Stimulated activated CD8-positive, alpha-beta memory T cell treated with anti-CD3 and anti-CD28 coated beads, Interleukin-7, amount 100 ng/mL, for 48 hours (primary cell): ENCODE data around the gene GOLGA1.
"Not testable (repeated sequence)": the region's sequence is repeated elsewhere in the genome, so short reads cannot be mapped to it uniquely, and the experiment has no call there.

Experiments used
- DNase-seq, 2 donors: peaks; one replicate each; pipeline ENCODE4 v3.0.0-alpha.2; 2020; ENCODE audit warnings: low read depth in 1 of 2; ENCODE audit errors: extremely low read depth in 1 of 2

Gene GOLGA1

DNA sequence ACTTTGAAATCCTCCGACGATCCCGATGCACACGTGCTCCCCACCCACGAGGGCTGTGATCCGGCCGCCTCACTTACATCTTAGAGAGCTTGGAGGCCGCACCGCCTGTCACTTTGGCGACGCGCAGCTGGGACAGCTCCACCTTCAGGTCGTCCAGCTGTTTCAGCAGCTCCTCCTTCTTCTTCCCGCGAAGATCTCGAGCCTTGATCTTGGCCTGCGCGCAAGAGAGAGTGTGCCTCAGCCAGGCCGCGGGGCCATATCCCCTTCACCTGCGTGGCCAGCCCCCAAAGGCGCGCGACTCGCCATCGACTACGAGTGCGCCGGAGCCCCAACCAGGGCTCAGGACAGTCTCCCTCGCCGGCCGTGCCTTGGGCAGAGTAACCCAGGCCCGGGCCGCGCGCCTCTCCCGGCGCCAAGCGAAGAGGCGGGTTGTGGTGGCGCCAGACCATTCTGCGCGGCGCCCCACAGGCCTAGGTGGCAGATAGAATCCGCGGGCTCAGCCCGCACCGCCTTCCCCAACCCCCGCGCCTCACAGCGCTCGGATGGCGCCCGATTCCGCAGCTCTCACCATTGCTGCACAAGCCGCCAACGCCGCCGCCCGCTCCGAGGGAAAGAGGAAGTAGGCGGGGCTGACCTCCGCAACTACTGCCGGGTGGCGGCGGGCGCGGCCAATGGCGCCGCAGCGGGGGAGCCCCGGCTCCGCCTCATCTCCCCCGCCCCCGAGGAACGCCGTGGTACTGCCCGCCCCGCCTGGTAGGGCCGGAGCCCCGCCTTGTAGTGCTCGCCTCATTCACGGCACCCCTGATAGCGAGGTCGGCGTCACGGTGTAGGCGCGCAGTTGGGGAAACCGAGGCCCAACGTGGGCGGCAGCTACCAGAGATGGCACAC, 79.3 kb downstream of the GOLGA1 start, which contains the start of the genes ARPC5L and RPL35:
Gene ARPC5L, plus strand, starts transcription at position 789 of the 888 bp plus-strand sequence. CDS start 7,161 bp downstream, outside the sequence.
Gene RPL35, minus strand, starts transcription at position 616 of the 888 bp plus-strand sequence. Its CDS starts 45 bp downstream, at position 571.
- peak; percentile 93 for DNase-seq

DNA sequence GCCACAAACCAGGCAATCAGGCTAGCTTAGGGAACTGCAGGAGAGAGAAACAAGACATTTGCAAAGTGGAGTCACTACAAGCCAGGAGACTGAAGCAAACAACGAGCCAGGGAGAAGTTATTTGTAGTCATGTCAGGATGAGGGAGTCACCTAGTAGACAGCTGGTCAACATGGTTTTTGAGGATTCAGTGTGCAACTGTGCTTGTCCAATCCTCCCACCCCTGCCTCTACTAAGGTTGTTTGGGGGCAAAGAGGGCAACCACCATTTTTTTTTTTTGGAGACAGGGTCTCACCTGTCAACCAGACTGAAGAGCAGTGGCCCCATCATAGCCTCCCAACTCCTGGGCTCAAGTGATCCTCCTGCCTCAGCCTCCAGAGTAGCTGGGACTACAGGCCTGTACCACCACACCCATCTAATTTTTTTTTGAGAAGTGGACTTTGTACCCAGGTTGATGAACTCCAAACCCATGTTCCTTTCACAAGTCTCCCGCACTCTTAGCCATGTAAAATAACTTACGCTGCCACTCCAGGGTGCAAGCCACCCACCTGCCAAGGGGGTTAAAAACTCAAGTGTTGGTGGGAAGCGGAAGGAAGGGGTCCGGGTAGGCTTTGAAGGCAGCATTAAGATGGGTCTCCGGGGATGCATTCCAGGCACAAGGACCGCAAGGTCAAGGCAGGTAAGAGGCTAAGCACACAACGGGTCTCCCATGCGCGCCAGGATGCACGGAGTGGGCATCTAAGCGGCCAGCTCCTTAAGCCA, 80.1 kb downstream of the GOLGA1 start:
- DNase-seq, result no peak

DNA sequence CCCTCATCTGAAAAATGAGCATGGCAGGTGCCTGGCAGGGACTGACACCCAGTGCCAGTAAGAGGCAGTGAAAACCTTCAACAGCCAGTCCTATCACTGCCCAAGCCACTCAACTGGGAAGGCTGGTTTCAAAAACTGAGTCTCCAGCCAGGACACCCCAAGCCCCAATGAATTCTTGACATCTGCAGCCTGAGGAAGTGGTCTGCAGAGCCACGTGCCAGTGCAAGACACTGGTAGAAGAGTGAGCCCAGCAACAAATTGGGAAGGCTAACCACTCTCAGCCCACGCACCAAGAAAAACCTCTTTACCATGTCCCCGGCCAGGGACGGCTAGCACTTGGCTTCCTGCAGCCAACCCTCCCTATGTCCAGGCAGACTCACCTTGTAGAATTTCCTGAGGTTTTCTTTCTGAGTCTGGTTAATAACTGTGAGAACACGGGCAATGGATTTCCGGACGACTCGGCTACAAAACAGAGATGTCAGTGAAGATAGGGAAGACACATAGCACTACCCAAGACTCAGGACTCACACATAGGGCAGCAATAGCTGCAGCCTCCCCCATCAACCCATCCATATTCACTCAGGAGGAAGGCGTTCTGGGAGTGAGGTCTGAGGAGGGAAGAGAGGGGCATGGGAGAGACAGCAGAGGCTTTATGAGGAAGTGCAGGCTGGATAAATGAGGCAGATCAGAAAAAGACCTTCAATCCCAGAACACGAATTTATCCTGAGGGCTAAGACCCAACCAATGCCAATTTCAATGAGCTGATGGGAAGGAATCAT, 80.9 kb downstream of the GOLGA1 start:
- DNase-seq, result no peak

DNA sequence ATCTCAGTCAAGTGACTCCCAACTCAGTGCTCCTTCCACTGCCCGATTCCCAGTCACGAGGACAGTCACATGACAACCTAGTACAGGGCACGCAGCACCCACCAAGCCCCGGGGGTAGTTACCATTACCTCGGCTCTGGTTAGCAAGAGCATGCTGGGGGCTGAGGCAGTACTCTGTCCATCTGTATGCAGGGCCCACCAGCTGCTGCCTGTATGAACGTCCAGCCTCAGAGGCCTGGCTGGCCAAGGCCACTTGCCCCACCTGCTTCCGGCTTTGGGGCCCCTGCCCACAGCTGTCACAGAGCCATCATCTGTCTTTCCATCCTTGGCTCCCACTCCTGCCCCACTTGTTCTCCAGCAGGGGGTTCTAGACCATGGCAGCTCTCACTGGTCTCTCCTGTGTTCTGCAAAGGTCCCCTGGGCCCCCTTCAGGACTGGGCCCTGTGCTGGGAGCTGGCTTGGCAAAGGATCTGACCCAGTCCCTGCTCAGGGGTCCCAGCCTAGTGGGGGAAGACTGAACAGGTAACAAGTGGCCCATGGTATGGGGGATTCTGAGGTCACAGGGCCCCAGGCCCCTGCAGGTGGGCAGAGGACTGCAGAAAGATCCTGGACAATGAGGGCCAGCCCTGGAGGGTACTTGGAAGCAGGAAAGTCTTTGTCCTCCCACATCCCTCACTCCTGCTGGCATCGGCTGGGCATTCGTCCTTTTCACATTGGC, 82.4 kb downstream of the GOLGA1 start:
- DNase-seq, result no peak

DNA sequence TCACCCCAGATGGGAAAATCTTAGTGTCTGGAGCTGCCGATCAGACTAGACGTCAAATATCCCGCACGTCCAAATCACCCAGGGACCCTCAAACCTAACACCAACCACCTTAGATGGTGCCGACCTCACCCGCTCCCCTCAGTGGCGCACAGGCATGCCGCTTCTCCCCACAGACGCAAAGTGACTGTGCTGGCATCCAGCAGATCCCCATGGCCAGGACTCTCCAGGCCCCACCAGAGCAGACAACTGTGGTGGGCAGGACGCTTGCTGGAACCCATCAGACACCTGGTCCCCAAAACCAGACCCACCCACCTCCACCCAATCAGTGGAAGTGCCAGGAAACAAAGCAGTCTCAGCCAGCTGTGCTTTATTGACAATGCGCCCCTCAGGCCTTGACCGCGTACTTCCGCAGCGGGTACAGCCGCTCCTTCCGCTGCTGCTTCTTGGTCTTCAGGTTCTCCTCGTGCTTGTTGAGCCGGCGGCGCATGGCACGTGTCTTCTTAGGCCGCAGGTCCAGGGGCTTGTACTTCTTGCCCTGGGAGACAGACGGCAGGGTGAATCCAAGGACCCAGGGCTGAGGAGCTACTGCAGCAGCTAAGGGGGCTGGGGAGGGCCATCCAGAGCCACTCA, 83.2 kb downstream of the GOLGA1 start:
- no peak for DNase-seq

DNA sequence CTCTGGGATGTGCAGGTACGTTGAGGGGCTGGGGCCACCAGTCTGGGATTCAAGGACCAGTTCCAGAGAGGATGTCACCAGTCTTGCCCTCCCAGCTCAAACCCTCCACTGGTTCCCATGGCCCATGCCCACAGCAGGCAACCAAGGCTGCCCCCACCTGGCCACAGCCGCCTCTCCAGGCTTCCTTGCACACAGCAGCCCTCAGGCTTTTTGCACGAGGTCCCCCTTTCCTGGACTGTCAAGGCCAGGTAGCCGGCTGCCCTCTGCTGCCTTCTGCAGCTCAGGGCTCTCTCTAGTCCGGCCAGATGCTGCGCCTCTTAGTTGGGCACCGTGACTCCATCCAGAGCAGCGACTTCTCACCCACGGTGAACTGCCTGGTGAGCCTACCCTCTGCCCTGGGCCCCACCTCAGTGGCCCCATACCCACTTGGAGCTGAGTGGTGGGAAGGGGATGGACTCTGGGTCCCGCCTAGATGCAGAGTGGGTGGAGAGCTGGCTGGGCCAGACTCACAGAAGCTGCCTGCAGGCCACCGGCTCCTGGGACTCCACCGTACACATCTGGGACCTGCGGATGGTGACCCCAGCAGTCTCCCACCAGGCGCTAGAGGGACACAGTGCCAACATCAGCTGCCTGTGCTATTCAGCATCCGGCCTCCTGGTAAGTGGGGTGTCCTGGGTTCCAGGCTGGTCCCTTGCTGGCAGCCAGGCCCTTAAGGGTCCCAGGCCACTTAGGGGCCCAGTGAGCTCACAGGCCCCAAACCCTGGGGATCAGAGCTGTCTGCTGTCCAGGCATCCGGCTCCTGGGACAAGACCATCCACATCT, 84.7 kb downstream of the GOLGA1 start:
- DNase-seq, result no peak

DNA sequence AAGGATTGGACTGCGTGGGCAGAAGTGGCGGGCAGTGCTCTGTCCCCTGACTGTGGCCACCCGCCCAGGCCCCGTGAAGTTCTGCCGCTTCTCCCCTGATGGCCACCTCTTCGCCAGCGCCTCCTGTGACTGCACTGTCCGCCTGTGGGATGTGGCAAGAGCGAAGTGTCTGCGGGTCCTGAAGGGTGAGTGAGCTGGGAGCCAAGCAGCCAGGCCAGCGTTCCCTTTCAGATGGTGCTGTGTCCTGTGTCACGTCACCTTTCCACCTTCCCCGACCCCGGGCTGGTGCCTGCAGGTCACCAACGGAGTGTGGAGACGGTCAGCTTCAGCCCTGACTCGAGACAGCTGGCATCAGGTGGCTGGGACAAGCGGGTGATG, 85.3 kb downstream of the GOLGA1 start:
- DNase-seq, result no peak

DNA sequence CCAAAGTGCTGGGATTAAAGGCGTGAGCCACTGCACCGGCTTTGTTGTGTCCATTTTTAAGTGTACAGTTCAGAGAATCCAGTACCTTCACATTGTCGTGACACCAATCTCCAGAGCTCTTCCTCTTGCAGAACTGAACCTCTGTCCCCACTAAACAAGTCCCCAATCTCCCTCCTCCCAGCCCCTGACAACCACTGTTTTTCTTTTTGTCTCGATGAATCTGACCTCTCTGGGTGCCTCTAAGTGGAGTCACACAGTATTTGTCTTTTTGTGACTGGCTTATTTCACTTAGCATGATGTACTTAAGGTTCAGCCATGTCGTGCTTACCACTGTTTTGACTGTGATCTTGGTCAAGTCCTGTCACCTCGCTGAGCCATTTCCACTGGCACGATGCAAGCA, 86.1 kb downstream of the GOLGA1 start:
- DNase-seq, result no peak

DNA sequence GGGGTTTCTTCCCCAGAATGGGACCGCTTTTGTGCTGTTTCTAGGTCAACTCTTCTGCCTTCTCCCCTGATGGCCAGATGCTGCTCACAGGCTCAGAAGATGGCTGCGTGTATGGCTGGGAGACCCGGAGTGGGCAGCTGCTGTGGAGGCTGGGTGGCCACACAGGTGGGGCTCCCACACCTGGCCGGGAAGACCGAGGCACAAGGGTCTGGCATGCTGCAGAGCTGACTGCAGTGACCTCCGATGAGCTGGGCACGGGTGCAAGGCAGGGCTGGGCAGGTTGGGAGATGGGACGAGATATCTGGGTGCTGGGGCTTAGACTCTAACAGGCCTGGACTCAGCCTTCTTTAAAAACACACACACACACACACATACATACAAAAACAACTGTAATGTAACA, 86.7 kb downstream of the GOLGA1 start:
- no peak for DNase-seq

DNA sequence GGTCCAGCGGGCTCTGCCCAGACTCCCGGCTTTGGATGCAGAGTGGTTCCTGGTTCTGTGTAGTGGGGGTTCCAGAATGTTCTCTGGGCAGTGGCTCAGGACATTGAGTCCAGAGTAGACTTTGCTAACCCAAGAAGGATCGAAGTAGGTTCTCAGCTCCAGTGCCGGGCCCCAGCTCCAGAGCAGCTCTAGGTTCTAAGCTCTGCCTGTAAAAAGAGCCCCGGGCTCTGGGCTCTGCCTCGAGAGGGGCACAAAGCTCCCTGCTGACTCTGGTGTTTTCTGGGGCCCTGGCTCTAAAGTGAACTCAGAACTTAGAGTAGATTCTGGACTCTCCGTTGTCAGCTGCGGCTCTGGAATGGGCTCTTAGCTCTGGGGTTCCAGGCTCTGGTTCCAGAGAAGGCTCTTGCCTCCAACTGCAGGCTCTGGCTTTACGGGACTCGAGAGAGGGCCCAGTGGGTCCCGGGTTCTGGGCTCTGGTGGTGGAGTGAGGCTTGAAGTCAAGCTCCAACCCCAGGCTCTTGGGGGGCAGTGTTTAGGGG, 87.2 kb downstream of the GOLGA1 start:
- DNase-seq, result no peak

DNA sequence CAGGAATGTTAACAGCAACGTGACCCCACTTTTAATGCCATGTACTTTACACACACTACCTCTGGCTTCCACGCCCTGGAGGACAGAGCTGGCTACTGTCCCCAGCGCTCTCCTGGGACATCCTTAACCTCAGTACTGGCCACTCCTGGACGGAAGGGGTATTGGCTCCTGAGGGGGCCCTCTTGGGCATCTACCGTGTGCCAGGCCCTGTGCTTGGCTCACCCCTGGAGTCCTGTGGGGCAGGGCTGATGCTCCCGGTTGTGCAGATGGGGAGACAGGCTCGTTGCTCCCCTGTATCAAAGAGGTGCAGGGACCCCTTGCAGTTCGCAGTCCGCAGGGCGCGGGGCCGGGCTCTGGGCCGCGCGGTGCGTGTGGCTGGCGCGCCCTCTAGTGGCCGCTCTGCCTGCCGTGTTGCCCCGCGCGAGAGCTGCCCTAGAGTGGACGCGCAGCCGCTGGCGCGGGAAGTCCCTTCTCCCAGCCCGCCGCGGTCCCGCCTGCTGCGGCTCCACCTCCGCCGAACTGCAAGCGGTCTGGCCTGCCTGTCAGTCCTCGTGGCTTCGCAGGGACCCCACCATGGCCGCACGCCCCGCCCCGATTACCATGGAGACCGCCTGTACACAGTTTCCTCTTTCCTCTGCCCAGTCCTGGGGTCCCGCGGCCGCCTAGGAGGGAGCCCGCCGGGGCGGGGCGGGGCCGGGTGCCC, 87.9 kb downstream of the GOLGA1 start, which contains the start of gene WDR38:
Gene WDR38, plus strand, starts transcription at position 632 of the 703 bp plus-strand sequence. CDS start 72 bp downstream, outside the sequence.
- DNase-seq, result peak; percentile 63 to 73

DNA sequence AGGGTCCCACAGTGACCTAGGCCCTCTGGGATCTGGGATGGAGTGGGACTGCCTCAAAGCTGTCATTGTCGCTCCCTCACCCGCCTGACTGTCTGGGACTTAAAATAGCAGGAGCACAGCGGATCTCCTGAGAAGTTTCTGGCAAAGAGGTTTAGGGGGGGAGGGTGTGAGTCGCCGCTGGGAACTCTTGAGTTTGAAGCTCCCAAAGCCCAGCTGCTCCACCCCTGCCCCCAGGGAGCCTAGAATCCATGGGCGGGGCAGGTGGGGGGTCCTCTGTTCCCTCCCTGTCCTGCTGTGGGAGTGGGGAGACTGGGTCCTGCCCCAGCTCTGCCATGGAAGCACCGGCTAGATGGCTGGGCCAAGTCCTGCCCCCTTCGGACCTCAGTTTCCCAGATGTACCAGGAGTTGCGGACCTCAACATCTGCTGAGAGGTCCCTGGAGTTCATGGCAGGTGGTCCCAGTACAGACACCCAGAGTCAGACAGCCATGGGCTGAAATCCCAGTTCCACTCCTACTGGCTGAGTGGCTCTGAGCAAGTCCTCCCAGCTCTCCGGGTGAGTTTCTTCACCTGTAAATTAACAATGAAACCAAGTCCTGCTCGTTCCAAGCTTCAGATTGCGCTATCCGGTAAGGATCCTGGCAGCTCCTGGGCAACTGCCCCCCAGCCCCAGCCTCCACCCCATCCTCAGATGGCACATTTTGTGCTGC, 88.6 kb downstream of the GOLGA1 start:
- no peak for DNase-seq

DNA sequence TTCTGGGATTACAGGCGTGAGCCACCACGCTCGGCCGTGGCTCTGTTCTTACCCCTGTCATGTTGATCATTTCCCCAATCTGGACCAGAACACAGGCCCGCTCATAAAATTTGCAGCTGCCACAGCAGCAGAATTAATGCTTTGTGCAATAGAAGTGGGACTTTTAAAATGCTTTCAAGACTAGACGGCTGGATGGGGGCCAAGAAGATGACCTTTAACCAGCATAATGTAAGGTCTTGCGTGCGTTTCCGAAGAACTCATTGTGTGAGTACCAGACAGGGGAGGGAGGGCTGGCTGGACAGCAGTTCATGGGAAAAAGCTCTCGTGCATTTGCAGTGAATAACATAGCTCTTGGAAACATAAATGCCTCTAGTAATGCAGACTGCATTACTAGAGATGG, 91.1 kb downstream of the GOLGA1 start:
- DNase-seq, result no peak

DNA sequence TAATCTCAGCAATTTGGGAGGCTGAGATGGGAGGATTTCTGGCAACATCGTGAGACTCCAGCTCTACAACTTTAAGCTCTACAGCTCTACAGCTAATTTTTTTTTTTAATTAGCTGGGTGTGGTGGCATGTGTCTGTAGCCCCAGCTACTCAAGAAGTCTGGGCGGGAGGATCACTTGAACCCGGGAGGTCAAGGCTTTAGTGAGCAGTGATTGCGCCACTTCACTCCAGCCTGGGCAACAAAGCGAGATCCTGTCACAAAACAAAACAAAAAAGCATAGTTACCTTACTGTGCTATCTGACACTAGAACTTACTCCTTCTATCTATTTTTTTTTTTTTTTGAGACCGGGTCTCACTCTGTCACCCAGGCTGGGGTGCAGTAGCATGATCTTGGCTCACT, 93.9 kb downstream of the GOLGA1 start:
- DNase-seq, result no peak

DNA sequence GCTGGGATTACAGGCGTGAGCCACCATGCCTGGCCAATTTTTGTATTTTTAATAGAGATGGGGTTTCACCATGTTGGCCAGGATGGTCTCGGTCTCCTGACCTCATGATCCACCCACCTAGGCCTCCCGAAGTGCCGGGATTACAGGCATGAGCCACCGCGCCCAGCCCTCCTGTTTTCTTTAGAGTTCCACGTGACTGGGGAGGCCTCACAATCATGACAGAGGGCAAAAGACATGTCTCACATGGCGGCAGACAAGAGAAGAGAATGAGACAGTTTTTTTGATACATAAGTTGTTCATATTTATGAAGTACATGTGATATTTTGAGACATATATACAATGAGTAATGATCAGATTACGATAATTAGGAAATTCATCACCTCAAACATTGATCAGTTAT, 94.4 kb downstream of the GOLGA1 start:
- not testable (repeated sequence) for DNase-seq

DNA sequence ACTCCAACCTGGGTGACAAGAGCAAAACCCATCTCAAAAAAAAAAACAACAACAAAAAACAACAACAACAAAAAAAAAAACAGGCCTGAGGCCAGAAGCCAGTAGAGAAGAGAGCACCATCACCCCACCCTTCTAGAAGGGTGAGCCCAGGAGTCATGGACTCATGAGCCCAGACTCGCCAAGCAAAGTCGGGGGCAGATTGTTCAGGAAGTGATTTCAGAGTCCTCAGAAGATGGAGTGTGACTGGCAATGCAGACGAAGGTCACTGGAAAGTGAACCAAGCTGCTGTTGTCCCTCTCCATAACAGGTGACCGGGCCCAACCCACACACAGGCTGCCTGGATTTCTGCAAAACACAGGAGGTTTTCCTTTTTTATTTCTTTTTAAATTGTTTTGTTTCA, 96.6 kb downstream of the GOLGA1 start:
- DNase-seq, result no peak

DNA sequence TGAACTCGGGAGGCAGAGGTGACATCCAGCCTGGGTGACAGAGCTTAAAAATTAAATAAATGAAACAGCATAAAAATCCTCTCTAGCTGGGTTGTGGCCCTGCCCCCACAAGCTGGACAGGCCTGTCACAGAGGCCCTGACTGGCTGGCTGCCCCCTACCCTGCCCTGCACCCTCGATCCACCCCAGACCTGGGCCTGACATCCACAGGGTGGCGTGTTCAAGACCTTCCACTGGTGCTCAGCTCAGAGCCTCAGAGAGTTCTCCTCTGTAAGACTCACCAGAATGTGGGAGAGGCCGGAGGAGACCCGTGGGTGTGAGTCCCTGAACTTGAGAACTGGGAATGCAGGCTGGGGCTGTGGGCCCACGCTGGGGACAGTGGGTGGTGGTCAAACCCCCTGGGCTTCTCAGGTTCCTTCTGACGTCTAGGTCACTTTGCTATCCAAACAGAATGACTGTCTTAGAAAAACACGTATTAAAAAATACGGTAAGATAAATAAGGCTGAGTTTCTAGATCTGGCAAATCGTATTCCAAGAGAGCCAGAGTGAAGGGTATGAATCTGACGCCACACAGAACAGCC, 97.3 kb downstream of the GOLGA1 start:
- DNase-seq, result no peak
